ENCODE data around the gene KCNE4. TPM values are rescaled to one million over a fixed set of nuclear protein-coding genes. Genes with fewer than 3 reads are reported as not detected.

Gene KCNE4
- total and polyA plus RNA-seq, 5 donors: 2.2 to 5.0 (median 3.3) TPM

DNA sequence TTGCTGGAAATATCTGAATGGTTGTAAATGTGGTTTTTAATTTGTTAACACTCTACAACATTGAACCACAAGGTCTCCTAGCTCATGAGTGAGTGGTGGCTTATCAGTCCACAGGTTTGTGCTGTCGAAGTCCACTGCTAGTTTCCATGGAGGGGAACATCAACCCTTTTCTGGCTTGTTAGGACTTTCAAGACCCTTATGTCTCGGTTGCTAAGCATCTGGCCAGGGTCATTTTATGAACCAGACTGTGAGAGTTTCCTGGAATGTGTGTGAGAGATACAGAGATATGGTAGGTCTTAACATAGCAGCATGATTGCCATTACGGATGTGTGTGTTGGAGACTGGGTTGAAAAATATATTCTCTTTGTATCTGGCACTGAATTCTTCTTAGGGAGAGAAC is 36.9 kb downstream of the KCNE4 start:
- no peaks in the 10 kb centered on the region for H3K9me3 ChIP-seq (ENCODE audit: control insufficient read depth, low read length)
- H3K4me1 ChIP-seq (ENCODE audit: control insufficient read depth, insufficient read depth, low read length): no peaks in the 10 kb centered on the region
- no peak overlapping the region for H3K4me3 ChIP-seq (ENCODE audit: low read length)
- no peak for ATAC-seq
- intact Hi-C loops (cut with DNase I): no loop called here
- no peak overlapping the region for H3K27ac ChIP-seq (ENCODE audit: low read length)
- DNase-seq: no peak
- WGBS: 44% methylated on average over 3 of the region's 3 CpGs
- H3K27me3 ChIP-seq (ENCODE audit: control insufficient read depth, insufficient read depth): no peaks in the 10 kb centered on the region

DNA sequence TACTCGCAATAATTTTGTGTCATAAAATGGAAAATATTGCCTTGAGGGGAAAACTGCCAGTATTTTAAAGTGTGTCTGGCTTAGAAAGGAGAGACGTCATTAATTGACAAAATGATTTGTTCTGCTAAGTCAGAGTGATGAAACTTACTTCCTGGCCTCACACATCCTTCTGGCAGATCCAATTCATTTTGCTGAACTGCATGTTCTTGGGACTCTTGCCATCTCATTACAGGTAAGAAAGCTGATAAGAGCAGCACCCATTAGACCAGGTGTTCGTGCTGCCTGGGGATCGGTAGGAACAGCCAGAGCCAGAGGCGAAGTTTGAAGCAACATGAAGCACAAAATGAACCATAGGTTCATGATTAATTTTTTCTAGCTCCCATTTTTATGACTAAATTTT is 38.0 kb downstream of the KCNE4 start:
- intact Hi-C loops (cut with DNase I): no loop called here
- H3K27ac ChIP-seq (ENCODE audit: low read length): no peak overlapping the region
- no peaks in the 10 kb centered on the region for H3K9me3 ChIP-seq (ENCODE audit: control insufficient read depth, low read length)
- 77% methylated on average over 5 of the region's 5 CpGs for WGBS
- H3K4me3 ChIP-seq (ENCODE audit: low read length): no peak overlapping the region
- H3K4me1 ChIP-seq (ENCODE audit: control insufficient read depth, insufficient read depth, low read length): peaks cover 2% of the 10 kb centered on the region
- no peaks in the 10 kb centered on the region for H3K27me3 ChIP-seq (ENCODE audit: control insufficient read depth, insufficient read depth)
- ATAC-seq (no peak), DNase-seq (no peak)

DNA sequence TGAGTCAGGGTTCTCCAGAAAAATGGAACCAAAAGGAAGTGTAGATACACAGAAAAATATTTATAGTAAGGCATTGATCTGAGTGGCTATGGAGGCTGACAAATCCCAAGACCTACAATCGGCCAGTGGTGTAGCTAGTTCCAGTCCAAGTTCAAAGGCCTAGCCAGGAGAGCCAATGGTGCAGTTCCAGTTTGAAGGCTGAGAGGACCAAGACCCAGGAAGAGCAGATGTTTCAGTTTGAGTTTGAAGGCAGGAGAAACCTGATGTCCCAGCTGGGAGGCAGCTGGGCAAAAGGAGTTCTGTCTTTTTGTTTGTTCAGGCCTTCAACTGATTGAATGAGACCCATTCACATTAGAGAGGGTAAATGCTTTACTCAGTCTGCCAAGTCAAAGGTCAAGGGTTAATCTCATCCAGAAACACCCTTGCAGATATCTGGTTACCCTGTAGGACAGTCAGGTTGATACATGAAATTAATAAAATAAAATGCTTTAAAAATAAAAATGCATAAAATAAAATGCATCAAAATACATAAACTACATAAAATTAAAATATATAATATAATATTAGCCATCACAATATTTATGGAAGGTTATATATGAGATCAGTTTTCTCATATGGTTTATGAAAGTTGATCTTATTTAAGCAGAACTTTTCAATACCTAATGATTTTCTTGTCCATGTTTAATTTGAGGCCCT is 38.7 kb downstream of the KCNE4 start:
- ATAC-seq: no peak
- Histone ChIP-seq H3K9me3 (ENCODE audit: control insufficient read depth, low read length) (no peaks in the 10 kb centered on the region), H3K4me1 (ENCODE audit: control insufficient read depth, insufficient read depth, low read length) (peaks cover 2% of the 10 kb centered on the region), H3K27me3 (ENCODE audit: control insufficient read depth, insufficient read depth) (no peaks in the 10 kb centered on the region), H3K4me3 (ENCODE audit: low read length) (no peak overlapping the region), H3K27ac (ENCODE audit: low read length) (no peak overlapping the region)
- no peak for DNase-seq
- intact Hi-C loops (cut with DNase I): no loop called here
- 77% methylated on average over 1 of the region's 1 CpG for WGBS

DNA sequence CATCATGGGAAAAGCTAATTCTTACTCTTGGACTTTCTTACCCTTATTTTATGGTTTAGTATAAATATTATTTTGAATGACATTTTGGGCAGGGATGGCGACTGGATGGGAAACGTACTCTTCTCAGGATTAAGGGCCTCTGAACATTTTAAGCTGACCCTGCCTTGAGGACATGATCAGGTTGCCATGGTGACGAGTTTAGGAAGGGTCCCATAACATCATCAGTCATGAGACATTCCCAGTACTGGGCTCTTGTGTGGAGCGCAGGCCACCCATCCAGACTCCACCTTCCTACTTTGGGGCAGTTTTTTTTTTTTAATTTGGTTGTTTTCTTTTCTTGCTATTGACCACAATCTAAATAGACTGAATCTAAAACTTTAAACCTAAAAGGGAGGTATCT is 40.7 kb downstream of the KCNE4 start:
- no peak for ATAC-seq
- no peaks in the 10 kb centered on the region for H3K27me3 ChIP-seq (ENCODE audit: control insufficient read depth, insufficient read depth)
- no peaks in the 10 kb centered on the region for H3K9me3 ChIP-seq (ENCODE audit: control insufficient read depth, low read length)
- no peak overlapping the region for H3K27ac ChIP-seq (ENCODE audit: low read length)
- intact Hi-C loops (cut with DNase I): no loop called here
- DNase-seq: peak in 1 of 3 donors; percentile 22
- WGBS: 90% methylated on average over 4 of the region's 4 CpGs
- H3K4me1 ChIP-seq (ENCODE audit: control insufficient read depth, insufficient read depth, low read length): peaks cover 2% of the 10 kb centered on the region
- H3K4me3 ChIP-seq (ENCODE audit: low read length): no peak overlapping the region

DNA sequence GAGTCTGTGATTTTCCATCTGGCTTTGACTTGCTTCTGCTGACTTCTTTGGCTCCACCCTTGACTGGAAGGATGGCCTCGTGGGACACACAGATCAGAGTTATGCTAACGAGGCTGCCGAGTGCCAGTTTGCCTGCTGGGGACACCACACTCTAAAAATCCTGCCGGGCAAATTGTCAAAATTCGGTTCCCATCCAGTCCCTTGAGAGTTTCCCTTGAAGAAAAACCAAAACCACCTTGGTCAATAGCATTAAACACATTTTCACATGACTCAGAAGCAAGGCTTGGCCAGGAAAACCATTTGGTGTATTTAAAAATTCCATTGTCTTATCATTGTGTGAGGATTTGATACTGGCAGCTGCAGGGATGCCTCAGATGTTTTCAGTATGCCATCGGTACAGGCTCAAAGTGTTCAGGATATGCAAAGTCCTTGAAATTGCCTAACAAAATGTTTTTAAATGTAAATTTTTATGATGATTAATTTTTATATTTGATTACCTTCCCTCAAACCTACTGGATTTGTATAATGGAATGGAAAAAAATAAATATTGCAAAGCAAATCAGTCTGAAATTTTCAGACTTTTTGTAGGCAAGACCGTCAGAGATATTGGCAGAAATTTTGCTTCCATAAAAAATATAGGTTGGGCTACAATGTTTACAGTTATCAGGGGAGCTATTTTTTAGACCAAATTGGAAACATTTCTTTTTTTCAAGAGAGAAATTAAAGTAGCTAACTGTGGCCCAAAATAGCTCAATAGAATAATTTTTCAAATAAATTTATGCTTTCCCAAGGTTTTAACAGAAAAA is 41.6 kb downstream of the KCNE4 start:
- ATAC-seq: peak; percentile 91 to 92

DNA sequence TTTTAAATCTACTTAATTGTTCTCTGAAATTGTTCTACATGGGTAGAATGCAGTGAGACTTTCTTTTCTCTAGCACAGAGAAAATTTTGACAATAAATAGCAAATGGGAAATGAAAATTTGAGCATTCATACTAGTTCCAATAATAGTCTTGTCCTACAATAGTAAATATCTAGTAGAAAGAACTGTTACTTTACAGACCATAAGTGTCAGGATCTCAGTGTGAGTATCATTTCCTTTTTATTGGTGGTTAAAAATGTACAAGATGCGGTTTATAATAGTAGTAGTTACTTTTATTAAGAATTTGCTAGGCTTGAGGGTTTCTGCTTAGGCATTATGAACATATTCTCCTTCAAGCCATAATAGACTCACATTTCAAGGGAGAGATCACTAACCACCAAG is 43.2 kb downstream of the KCNE4 start:
- Histone ChIP-seq H3K9me3 (ENCODE audit: control insufficient read depth, low read length) (no peaks in the 10 kb centered on the region), H3K4me3 (ENCODE audit: low read length) (no peak overlapping the region), H3K4me1 (ENCODE audit: control insufficient read depth, insufficient read depth, low read length) (peaks cover 6% of the 10 kb centered on the region), H3K27ac (ENCODE audit: low read length) (no peak overlapping the region), H3K27me3 (ENCODE audit: control insufficient read depth, insufficient read depth) (no peaks in the 10 kb centered on the region)
- WGBS: 91% methylated on average over 1 of the region's 1 CpG
- no peak for ATAC-seq
- no peak for DNase-seq
- intact Hi-C loops (cut with DNase I): no loop called here

More for the DNA sequence above, 41.6 kb downstream of the KCNE4 start:
- H3K27me3 ChIP-seq (ENCODE audit: control insufficient read depth, insufficient read depth): no peaks in the 10 kb centered on the region
- DNase-seq: peak; percentile 81 to 91 (median 82)
- H3K27ac ChIP-seq (ENCODE audit: low read length): peak overlapping the region; percentile 77
- H3K9me3 ChIP-seq (ENCODE audit: control insufficient read depth, low read length): no peaks in the 10 kb centered on the region
- 23% methylated on average over 7 of the region's 7 CpGs for WGBS
- H3K4me3 ChIP-seq (ENCODE audit: low read length): peak overlapping the region; percentile 21
- H3K4me1 ChIP-seq (ENCODE audit: control insufficient read depth, insufficient read depth, low read length): peaks cover 2% of the 10 kb centered on the region
- intact Hi-C loops (cut with DNase I): no loop called here

DNA sequence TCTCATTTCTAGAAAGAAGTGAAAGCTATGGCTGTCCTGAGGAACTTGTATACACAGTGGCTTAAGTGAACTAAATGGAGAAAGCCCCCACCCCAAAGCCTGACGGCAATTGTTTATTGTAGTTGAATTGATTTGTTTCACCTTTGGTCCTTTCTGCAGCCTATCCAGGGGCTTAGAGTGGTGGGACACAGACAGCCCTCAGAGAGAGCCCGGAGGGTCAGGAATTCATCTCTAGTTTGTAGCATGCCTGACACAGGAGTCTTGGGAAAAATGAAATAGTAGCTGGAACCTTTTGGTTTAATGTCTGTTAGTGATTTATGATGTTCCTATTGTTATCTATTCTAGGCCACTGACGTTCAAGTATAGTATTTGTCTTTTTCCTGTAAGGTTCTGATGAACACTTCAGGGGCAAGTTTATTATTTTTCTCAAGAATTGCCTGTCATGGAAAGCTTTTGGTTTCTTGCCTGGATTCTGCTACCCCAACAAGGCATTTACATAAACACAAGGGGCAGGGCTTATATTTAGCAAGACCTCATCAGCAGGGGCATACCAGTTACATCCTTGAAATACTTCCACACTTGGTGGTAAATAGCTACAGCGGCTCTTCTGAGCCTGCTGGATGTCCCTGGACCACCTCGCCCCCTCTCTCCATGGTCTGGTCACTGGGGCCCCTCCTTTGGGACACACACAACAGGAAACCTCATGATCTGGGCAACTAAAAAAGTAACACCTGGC is 44.4 kb downstream of the KCNE4 start:
- H3K27ac ChIP-seq (ENCODE audit: low read length): no peak overlapping the region
- no peak for DNase-seq
- H3K4me3 ChIP-seq (ENCODE audit: low read length): no peak overlapping the region
- peaks cover 8% of the 10 kb centered on the region for H3K4me1 ChIP-seq (ENCODE audit: control insufficient read depth, insufficient read depth, low read length)
- intact Hi-C loops (cut with DNase I): no loop called here
- H3K9me3 ChIP-seq (ENCODE audit: control insufficient read depth, low read length): no peaks in the 10 kb centered on the region
- 80% methylated on average over 5 of the region's 5 CpGs for WGBS
- no peaks in the 10 kb centered on the region for H3K27me3 ChIP-seq (ENCODE audit: control insufficient read depth, insufficient read depth)
- ATAC-seq: no peak

DNA sequence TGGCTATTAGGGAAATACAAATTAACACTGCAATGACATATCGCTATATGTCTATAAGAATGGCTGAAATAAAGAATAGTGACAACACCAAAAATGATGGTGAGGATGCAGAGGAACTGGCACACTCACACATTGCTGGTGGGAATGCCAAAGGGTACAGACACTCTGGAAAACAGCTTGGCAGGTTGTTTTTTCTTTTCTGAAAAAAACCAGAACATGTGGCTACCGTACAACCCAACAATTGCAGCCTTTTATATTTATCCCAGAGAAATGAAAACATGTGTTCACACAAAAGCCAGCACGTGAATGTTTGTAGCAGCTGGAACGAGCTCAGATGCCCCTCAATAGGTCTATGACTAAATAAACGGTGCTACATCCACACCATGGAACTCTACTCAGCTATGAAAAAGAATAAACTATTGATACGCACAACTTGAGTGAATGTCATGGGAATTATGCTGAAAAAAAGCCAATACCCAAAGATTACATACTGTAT is 45.9 kb downstream of the KCNE4 start:
- ATAC-seq: no peak
- intact Hi-C loops (cut with DNase I): no loop called here
- peaks cover 8% of the 10 kb centered on the region for H3K4me1 ChIP-seq (ENCODE audit: control insufficient read depth, insufficient read depth, low read length)

DNA sequence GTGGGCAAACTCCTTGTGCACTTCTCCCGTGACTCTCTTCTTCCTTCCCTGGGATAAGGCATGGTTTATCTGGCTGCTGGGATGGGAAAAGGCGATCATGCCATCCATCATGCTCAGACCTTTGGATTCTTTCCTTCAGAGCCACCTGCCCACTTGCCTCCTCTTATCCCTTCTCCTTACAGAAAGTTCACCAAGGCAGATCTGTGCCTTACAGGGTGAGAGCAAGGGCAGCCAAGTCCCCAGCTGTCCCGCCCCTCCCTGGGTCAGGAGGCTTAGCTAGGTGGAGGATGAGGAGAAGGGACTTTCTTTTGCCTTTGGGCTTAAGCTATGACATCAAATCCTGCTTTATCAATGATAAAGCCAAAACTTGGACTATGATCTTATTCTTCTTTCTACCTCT is 47.6 kb downstream of the KCNE4 start:
- 87% methylated on average over 3 of the region's 3 CpGs for WGBS
- intact Hi-C loops (cut with DNase I): no loop called here
- Histone ChIP-seq H3K4me1 (ENCODE audit: control insufficient read depth, insufficient read depth, low read length) (peaks cover 5% of the 10 kb centered on the region), H3K27ac (ENCODE audit: low read length) (no peak overlapping the region), H3K27me3 (ENCODE audit: control insufficient read depth, insufficient read depth) (no peaks in the 10 kb centered on the region), H3K4me3 (ENCODE audit: low read length) (no peak overlapping the region), H3K9me3 (ENCODE audit: control insufficient read depth, low read length) (no peaks in the 10 kb centered on the region)
- peak in 1 of 2 donors; percentile 29 for ATAC-seq
- no peak for DNase-seq

More for the DNA sequence above, 45.9 kb downstream of the KCNE4 start:
- 89% methylated on average over 6 of the region's 6 CpGs for WGBS
- H3K27ac ChIP-seq (ENCODE audit: low read length): no peak overlapping the region
- H3K4me3 ChIP-seq (ENCODE audit: low read length): no peak overlapping the region
- no peak for DNase-seq
- H3K27me3 ChIP-seq (ENCODE audit: control insufficient read depth, insufficient read depth): no peaks in the 10 kb centered on the region
- no peaks in the 10 kb centered on the region for H3K9me3 ChIP-seq (ENCODE audit: control insufficient read depth, low read length)

DNA sequence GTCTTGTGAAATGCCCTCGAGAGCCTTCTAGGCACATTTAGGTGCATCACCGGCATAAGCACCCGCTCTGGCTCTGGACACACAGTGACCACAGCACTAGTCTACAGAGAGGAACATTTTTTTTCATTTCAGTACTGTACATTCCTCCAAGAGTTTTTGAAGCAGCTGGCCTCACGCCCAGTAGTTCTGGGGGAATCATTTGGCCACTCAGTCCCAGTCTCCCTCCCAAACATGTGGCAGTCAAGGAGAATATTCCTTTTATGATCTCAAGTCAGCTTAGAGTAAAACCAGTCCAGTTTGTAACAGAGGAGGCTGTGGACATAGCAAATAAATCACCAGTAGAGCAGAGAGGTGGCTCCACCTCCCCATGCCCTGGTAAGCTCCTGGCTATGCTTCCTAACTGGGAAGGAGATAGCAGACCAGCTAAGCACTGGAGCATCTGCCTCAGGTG is 48.1 kb downstream of the KCNE4 start:
- H3K27ac ChIP-seq (ENCODE audit: low read length): no peak overlapping the region
- H3K4me1 ChIP-seq (ENCODE audit: control insufficient read depth, insufficient read depth, low read length): peaks cover 5% of the 10 kb centered on the region
- ATAC-seq (peak; percentile 70 to 72), DNase-seq (peak; percentile 72 to 87 (median 78))
- no peak overlapping the region for H3K4me3 ChIP-seq (ENCODE audit: low read length)
- intact Hi-C loops (cut with DNase I): loop anchor here in 1 of 4 donors (5.0 kb wide), 1 partner anchor 118 kb away; no protein-coding TSS in a partner anchor
- WGBS: 37% methylated on average over 4 of the region's 4 CpGs
- no peaks in the 10 kb centered on the region for H3K9me3 ChIP-seq (ENCODE audit: control insufficient read depth, low read length)
- H3K27me3 ChIP-seq (ENCODE audit: control insufficient read depth, insufficient read depth): no peaks in the 10 kb centered on the region
